Smooth muscle cell of bladder (primary cell): ENCODE data around the gene CSTPP1. TPM values are rescaled to one million over a fixed set of nuclear protein-coding genes. Genes with fewer than 3 reads are reported as not detected.

Experiments used
- total RNA-seq: library from RNA; depleted of rRNA; stranded (reverse); fragments of >200 nt; gene quantifications from 2 replicates; pipeline ENCODE4 v1.2.3, GENCODE V29; 2014

The CSTPP1 gene, protein sequence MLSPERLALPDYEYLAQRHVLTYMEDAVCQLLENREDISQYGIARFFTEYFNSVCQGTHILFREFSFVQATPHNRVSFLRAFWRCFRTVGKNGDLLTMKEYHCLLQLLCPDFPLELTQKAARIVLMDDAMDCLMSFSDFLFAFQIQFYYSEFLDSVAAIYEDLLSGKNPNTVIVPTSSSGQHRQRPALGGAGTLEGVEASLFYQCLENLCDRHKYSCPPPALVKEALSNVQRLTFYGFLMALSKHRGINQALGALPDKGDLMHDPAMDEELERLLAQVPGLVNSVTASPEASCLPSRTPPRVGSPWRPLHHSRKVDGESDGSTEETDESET
- total RNA-seq: 11.6 and 13.2 TPM in 2 replicates

DNA sequence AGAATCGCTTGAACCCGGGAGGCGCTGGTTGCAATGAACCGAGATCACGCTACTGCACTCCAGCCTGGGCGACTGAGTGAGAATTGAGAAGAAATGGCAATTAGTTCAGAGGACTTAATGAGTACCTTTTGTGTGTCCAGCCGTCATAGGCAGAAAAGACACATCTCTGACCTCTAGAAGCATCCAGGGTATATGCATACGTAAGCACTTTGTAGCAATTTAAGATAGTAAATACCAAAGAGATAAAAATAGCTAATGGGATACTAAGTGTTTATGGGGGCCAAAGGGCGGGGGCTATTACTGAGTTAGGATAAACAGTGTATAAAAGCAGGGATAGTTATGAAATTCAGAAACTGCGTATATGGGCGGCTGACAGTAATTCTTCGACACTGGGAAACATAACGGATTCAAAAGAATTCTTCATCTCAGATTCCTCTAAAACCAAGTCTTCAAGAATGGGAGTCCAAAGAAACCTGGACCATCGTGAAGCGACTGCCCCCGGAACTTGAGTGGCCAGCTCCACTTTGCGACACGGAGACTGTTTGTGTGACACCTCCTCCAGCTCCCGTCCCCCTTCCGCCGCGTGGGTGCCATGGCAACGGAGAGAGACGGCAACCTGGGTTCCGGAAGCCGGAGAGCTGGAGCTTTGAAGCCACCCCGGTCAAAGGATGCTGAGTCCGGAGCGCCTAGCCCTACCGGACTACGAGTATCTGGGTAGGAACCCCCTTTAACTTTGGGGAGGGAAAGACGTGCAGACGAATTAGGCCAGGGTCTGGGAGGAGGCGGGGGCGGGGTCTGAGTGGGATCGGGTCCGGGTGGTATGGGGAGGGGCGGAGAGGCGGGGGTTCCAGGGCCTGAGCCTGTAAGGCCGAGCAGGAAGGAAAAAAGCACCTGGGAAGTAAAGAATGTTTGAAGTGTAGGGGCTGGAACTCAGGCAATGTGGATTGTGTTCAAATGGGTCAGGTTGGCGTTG lies at the start of gene CSTPP1:
Gene CSTPP1 (plus strand): TSS at position 624 of the 973 bp plus-strand sequence. CDS start 45 bp downstream, at position 669.

DNA sequence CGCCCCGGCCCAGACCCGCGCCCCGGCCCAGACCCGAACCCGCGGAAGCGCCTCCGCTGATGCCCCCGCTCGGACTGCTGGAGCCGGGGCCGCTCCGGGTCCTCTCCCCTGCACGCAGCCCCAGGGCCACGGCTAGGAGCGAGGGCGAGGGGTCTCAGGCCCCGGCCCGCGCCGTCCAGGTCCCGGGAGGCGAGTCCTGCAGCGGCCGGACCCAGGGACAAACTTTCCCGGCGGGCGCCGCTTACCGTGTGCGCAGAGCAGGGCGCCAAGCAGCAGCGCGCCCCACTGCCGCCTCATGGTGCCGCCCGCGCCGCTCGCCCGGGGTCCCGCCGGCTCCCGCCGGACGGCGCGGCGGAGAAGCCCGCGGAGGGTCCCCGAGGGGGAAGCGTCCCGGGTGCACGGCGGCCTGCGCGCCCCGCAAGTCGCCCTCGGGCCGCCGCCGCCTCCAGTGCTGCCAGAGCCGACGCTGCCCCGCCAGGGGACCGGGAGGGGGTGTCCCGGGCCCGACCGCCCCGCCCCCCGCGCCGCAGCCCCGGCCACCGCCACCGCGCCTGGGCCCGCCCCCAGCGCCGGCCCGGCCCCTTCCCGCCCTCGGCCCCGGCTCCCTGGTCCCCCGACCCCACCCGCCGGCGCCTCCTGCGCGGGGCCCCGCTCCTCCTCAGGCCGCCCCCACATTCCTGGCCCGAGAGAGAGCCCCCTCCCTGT lies 18.3 kb upstream of the CSTPP1 start, which contains the start of gene LRP4:
Gene LRP4 (minus strand): TSS at position 468 of the 705 bp plus-strand sequence. CDS start 171 bp downstream, at position 297.

GRCh38 chr11:47176328-47177228 lies 240.0 kb downstream of the CSTPP1 start, which contains the start of gene ARFGAP2:
ARFGAP2 (minus strand) TSS chr11:47176879; CDS start chr11:47176853, 26 bp downstream.

GRCh38 chr11:47186076-47186699 lies 249.6 kb downstream of the CSTPP1 start, which contains the start of gene PACSIN3:
PACSIN3 (minus strand) TSS chr11:47186434; CDS start chr11:47182727, 3,707 bp downstream.

Other genes starting within 250 kb of the CSTPP1 start
- gene ARHGAP1, start 236.1 kb upstream of the CSTPP1 start, total RNA-seq: 21.9 and 33.9 TPM in 2 replicates
- 6.0 and 8.5 TPM in 2 replicates for gene ZNF408, start 235.7 kb upstream of the CSTPP1 start, total RNA-seq
- 0.14 and 0.18 TPM in 2 replicates for gene F2, start 217.5 kb upstream of the CSTPP1 start, total RNA-seq
- 46.4 and 53.5 TPM in 2 replicates for gene CKAP5, start 90.5 kb upstream of the CSTPP1 start, total RNA-seq
- 2.0 and 3.9 TPM in 2 replicates for gene LRP4, start 18.2 kb upstream of the CSTPP1 start, total RNA-seq
- gene ARFGAP2, start 240.1 kb downstream of the CSTPP1 start, total RNA-seq: 82.6 and 85.6 TPM in 2 replicates
- 18.2 and 19.3 TPM in 2 replicates for gene PACSIN3, start 249.7 kb downstream of the CSTPP1 start, total RNA-seq